HepG2 (cell line): ENCODE results near the gene TUBB2B. TPM values are rescaled to one million over a fixed set of nuclear protein-coding genes. Genes with fewer than 3 reads are reported as not detected.

ENCODE experiments used
- ATAC-seq: fragments of 200-7000 bp; cut with Tn5 transposase; 3 replicates; pipeline ENCODE4 v1.9.1; 2020; ENCODE audit warnings: mild to moderate bottlenecking, moderate library complexity
- BruUV-seq: library from RNA; stranded (reverse); fragments of 400-500 nt; replicated peaks from 2 replicates; lab custom pipeline; 2021; lab: Mats Ljungman, UMichigan
- CTCF ChIA-PET: fragments of 300-600 bp; formaldehyde crosslinking; extraction: SDS; loops from one replicate; lab custom pipeline; 2021; ENCODE audit warnings: low total read pairs, inconsistent platforms, low intra/inter-chr PET ratio; lab: Yijun Ruan, JAX
- POLR2A ChIA-PET: fragments of 350-600 bp; sonication (Branson Sonifier 250); formaldehyde crosslinking; loops from one replicate; lab custom pipeline; 2020; ENCODE audit warnings: antibody characterized with exemption, inconsistent platforms; lab: Yijun Ruan, JAX
- DNase-seq: peaks from one replicate; pipeline ENCODE4 v3.0.0-alpha.2; 2015; ENCODE audit warnings: low spot score
- FAIRE-seq: peaks from 3 replicates; lab custom pipeline; 2011; peaks lifted over from hg19 to GRCh38; lab: Jason Lieb, UNC
- H2AFZ ChIP-seq: one replicate; pipeline ENCODE4 v1.6.1; 2011; ENCODE audit warnings: low read length, inconsistent platforms
- H3K27ac ChIP-seq: fragments of 300-600 bp; 3 replicates; pipeline ENCODE4 v1.8.0; 2011; ENCODE audit warnings: mixed run types, mild to moderate bottlenecking, mixed read lengths, low read length, inconsistent platforms; ENCODE audit not compliant: insufficient read depth; ENCODE audit errors: extremely low read length
- H3K27me3 ChIP-seq, 2 experiments: fragments of 200-600 bp in 1 of 2; 2 replicates in 1 of 2; 3 replicates in 1 of 2; pipeline versions ENCODE4 v1.6.0 to v1.8.0; 2011; ENCODE audit warnings: low read length in 2 of 2, mild to moderate bottlenecking in 2 of 2, moderate library complexity in 2 of 2, inconsistent platforms in 1 of 2; ENCODE audit not compliant: insufficient read depth in 2 of 2, control insufficient read depth in 1 of 2
- H3K36me3 ChIP-seq, 2 experiments: fragments of 200-600 bp in 1 of 2; replicated peaks in 1 of 2; 2 replicates in 1 of 2; 3 replicates in 1 of 2; pipeline versions ENCODE4 v1.5.1 to v1.8.0; 2011; ENCODE audit warnings: low read length in 2 of 2, inconsistent platforms in 1 of 2; ENCODE audit not compliant: insufficient read depth in 2 of 2, control insufficient read depth in 1 of 2
- H3K4me1 ChIP-seq: 2 replicates; pipeline ENCODE4 v1.5.1; 2012; ENCODE audit warnings: low read length, inconsistent platforms; ENCODE audit not compliant: insufficient read depth
- H3K4me2 ChIP-seq: 2 replicates; pipeline ENCODE4 v1.6.0; 2011; ENCODE audit warnings: low read depth, low read length, inconsistent platforms
- H3K4me3 ChIP-seq, 3 experiments: fragments of 200-600 bp in 1 of 3; sonication (generic), shearing (Covaris generic) in 1 of 3; replicated peaks in 1 of 3; 2 replicates each; pipeline ENCODE4 v1.5.1; 2011 to 2016; ENCODE audit warnings: low read length in 3 of 3, inconsistent platforms in 2 of 3, low read depth in 2 of 3, mild to moderate bottlenecking in 2 of 3, control low read depth in 1 of 3, mixed read lengths in 1 of 3; ENCODE audit not compliant: insufficient read depth in 1 of 3
- H3K79me2 ChIP-seq: one replicate; pipeline ENCODE4 v1.6.1; 2011; ENCODE audit warnings: low read length, inconsistent platforms; ENCODE audit not compliant: insufficient read depth
- H3K9ac ChIP-seq: 2 replicates; pipeline ENCODE4 v1.6.0; 2011; ENCODE audit warnings: mild to moderate bottlenecking, low read depth, low read length, inconsistent platforms; ENCODE audit not compliant: insufficient read depth
- H3K9me3 ChIP-seq: 2 replicates; pipeline ENCODE4 v1.5.1; 2012; ENCODE audit warnings: mild to moderate bottlenecking, low read length
- H4K20me1 ChIP-seq: 2 replicates; pipeline ENCODE4 v1.6.0; 2011; ENCODE audit warnings: inconsistent platforms, mild to moderate bottlenecking, low read length, moderate library complexity; ENCODE audit not compliant: insufficient read depth
- DR1 ChIP-seq: sonication (generic); formaldehyde crosslinking; IDR thresholded peaks from 2 replicates; pipeline ENCODE4 v1.8.0; 2021; ENCODE audit warnings: mild to moderate bottlenecking, missing genetic modification reagents, inconsistent platforms
- HHEX ChIP-seq: IDR thresholded peaks from 2 replicates; pipeline ENCODE4 v1.6.1; 2016; ENCODE audit warnings: control low read depth
- ISX ChIP-seq: sonication (generic); formaldehyde crosslinking; conservative IDR thresholded peaks from 2 replicates; pipeline ENCODE4 v1.5.0; 2020; ENCODE audit warnings: missing genetic modification reagents
- MLLT10 ChIP-seq: sonication (generic); formaldehyde crosslinking; IDR thresholded peaks from 2 replicates; pipeline ENCODE4 v1.4.0; 2020; ENCODE audit warnings: missing genetic modification reagents
- MTF1 ChIP-seq: sonication (generic); formaldehyde crosslinking; IDR thresholded peaks from 2 replicates; pipeline ENCODE4 v1.5.0; 2020; ENCODE audit warnings: missing genetic modification reagents
- SRY ChIP-seq: sonication (generic); formaldehyde crosslinking; IDR thresholded peaks from 2 replicates; pipeline ENCODE4 v1.8.0; 2022; ENCODE audit warnings: mild to moderate bottlenecking, missing genetic modification reagents
- TOPORS ChIP-seq: sonication (generic); formaldehyde crosslinking; IDR thresholded peaks from 2 replicates; pipeline ENCODE4 v1.8.0; 2023; ENCODE audit warnings: mild to moderate bottlenecking, missing genetic modification reagents
- ZKSCAN1 ChIP-seq: fragments of 150-350 bp; IDR thresholded peaks from 2 replicates; pipeline ENCODE4 v1.6.1; 2014; ENCODE audit warnings: low read length
- ZNF136 ChIP-seq: sonication (generic); formaldehyde crosslinking; IDR thresholded peaks from 2 replicates; pipeline ENCODE4 v1.8.1; 2022; ENCODE audit warnings: low read depth, mild to moderate bottlenecking, moderate library complexity, missing genetic modification reagents
- ZNF317 ChIP-seq: sonication (generic); formaldehyde crosslinking; IDR thresholded peaks from 2 replicates; pipeline ENCODE4 v1.5.0; 2020; ENCODE audit warnings: mild to moderate bottlenecking, missing genetic modification reagents
- ZNF550 ChIP-seq: sonication (generic); formaldehyde crosslinking; IDR thresholded peaks from 2 replicates; pipeline ENCODE4 v1.4.0; 2020; ENCODE audit warnings: mild to moderate bottlenecking, missing genetic modification reagents, borderline replicate concordance
- WGBS: methylation state at CpG from one replicate; pipeline ENCODE4 v1.1.6; 2017; ENCODE audit warnings: low lambda C conversion rate; 5-methylcytosine and 5-hydroxymethylcytosine counted together
- in situ Hi-C: cut with HindIII; loops from 2 replicates; pipeline ENCODE4 v1.10.0; 2017; ENCODE audit warnings: low pct_unique_long_range_greater_than_20kb; ENCODE audit not compliant: extremely low pct_ligation_motif_present
- intact Hi-C: fragments of 100-400 bp; cut with micrococcal nuclease; formaldehyde crosslinking; loops from one replicate; pipeline ENCODE4 v1.10.0; 2022; ENCODE audit not compliant: unreplicated experiment
- polyA plus RNA-seq, 8 experiments: library from polyadenylated mRNA; depleted of rRNA in 3 of 8; stranded (reverse) in 7 of 8; unstranded in 1 of 8; fragments of >200 nt; fragmentation: Illumina TruSeq in 4 of 8; extraction: Trizol in 4 of 8; gene quantifications; 2 replicates each; pipeline versions ENCODE4 v1.2.1 to v1.2.3, GENCODE V29; 2011 to 2016; ENCODE audit warnings: low read depth in 4 of 8, missing spikeins in 1 of 8, mixed read lengths in 1 of 8; ENCODE audit not compliant: insufficient read depth in 1 of 8
- total RNA-seq, 5 experiments: library from RNA; depleted of rRNA; stranded (reverse); fragments of >200 nt; fragmentation: Illumina TruSeq; extraction: Trizol; gene quantifications; 2 replicates each; pipeline ENCODE4 v1.2.3, GENCODE V29; 2016; ENCODE audit warnings: low read depth in 1 of 5
- TF ChIP-seq, protein P1 (sequence below), 2 experiments: fragments of 450-650 bp in 1 of 2; sonication (generic) in 1 of 2; formaldehyde crosslinking; IDR thresholded peaks; 2 replicates each; pipeline versions ENCODE4 v1.5.0 to v1.8.0; 2020 to 2022; ENCODE audit warnings: mild to moderate bottlenecking in 1 of 2, missing genetic modification reagents in 1 of 2
- TF ChIP-seq, protein P2 (sequence below): sonication (generic); formaldehyde crosslinking; IDR thresholded peaks from 2 replicates; pipeline ENCODE4 v1.4.0; 2020; ENCODE audit warnings: low read depth, mild to moderate bottlenecking, missing genetic modification reagents

TUBB2B gene
- total and polyA plus RNA-seq, 2 of the 13 experiments (the other 11 are each of a cell fraction or from before 2014, with no cell fraction given) = 10.3 to 23.6 TPM

DNA sequence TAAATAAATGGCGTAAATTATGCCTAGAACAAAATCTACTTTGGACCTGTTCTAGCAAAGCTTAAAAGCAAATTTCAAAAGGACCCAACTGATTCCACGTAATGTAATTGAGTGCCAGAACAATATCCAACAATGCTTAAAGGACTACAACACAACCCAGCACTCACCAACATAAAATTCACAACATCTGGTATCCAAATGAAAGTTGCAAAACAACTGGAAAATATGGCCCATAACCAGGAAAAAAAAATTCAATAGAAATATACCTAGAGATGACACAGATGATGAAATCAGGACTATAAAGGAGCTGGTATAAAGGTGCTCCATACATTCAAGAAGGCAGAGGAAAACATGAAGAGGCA is 14.1 kb downstream of the TUBB2B start:
- no TSS peak for BruUV-seq
- Histone ChIP-seq H3K79me2 (no peaks in the 10 kb centered on the region), H3K4me1 (peaks cover 20% of the 10 kb centered on the region), H3K9me3 (no peaks in the 10 kb centered on the region), H3K9ac (no peak overlapping the region), H3K36me3 (no peaks in the 10 kb centered on the region), H2AFZ (no peak overlapping the region), H3K27me3 (peaks cover 14 to 56% of the 10 kb centered on the region in 2 experiments), H3K27ac (no peak overlapping the region), H3K4me3 (no peak overlapping the region), H3K4me2 (no peak overlapping the region), H4K20me1 (no peaks in the 10 kb centered on the region)
- in situ Hi-C loops = no loop called here
- no peak for ATAC-seq
- TF ChIP-seq, protein P1, sequence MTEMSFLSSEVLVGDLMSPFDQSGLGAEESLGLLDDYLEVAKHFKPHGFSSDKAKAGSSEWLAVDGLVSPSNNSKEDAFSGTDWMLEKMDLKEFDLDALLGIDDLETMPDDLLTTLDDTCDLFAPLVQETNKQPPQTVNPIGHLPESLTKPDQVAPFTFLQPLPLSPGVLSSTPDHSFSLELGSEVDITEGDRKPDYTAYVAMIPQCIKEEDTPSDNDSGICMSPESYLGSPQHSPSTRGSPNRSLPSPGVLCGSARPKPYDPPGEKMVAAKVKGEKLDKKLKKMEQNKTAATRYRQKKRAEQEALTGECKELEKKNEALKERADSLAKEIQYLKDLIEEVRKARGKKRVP (CRISPR knock-in tag; IDR thresholded peaks at IDR 0.05) = no peak
- TF ChIP-seq ZNF136 (CRISPR knock-in tag) (no peak), ISX (no peak)
- TF ChIP-seq, protein P2, sequence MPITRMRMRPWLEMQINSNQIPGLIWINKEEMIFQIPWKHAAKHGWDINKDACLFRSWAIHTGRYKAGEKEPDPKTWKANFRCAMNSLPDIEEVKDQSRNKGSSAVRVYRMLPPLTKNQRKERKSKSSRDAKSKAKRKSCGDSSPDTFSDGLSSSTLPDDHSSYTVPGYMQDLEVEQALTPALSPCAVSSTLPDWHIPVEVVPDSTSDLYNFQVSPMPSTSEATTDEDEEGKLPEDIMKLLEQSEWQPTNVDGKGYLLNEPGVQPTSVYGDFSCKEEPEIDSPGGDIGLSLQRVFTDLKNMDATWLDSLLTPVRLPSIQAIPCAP (CRISPR knock-in tag) = no peak
- no peak for FAIRE-seq
- intact Hi-C loops = no loop called here
- POLR2A ChIA-PET = interaction anchor here (0.7 kb wide), 1 partner anchor 18 kb away, joined by 3 read pairs; no protein-coding TSS in a partner anchor
- 67% methylated on average over 2 of the region's 2 CpGs for WGBS
- CTCF ChIA-PET = no interaction called here
- DNase-seq = no peak

DNA sequence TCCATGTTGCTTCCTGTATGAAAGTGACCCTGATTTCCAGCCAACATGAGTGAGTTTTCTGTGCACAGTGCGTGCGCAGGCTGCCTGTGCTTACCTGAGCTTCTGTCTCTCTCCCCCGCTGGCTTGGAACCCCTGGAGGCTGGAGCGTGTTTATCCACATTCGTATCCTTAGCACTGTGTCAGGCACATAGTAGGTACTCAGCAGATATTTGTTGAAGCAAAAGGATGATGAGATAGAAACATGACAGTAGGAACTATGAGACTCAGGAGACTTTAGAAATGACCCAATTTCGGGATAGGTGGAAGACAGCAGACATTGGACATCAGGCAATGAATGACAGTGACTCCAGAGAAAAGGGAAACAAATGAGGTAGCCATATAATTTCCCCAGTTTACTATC is 15.2 kb downstream of the TUBB2B start:
- CTCF ChIA-PET = no interaction called here
- POLR2A ChIA-PET = no interaction called here
- Histone ChIP-seq H3K9ac (no peak overlapping the region), H3K79me2 (no peaks in the 10 kb centered on the region), H3K4me2 (no peak overlapping the region), H3K27ac (no peak overlapping the region), H3K27me3 (peaks cover 9 to 54% of the 10 kb centered on the region in 2 experiments; a peak in 4 of 5 replicates), H3K9me3 (no peaks in the 10 kb centered on the region)
- WGBS = 52% methylated on average over 6 of the region's 6 CpGs
- in situ Hi-C loops = no loop called here
- TF ChIP-seq ZNF550 (CRISPR knock-in tag) (no peak), HHEX (CRISPR knock-in tag) (no peak), SRY (no peak), ZNF317 (CRISPR knock-in tag) (peak; percentile 83; the same call in 1 of the 2 replicates), ZKSCAN1 (0 out of 2 replicates have a peak, but pooled peaks have one; percentile 21), MTF1 (CRISPR knock-in tag) (no peak), DR1 (CRISPR knock-in tag) (no peak), TOPORS (no peak), MLLT10 (CRISPR knock-in tag) (no peak)
- TF ChIP-seq, all 625 proteins: peak for 2
- intact Hi-C loops = no loop called here
- Histone ChIP-seq H4K20me1 (no peaks in the 10 kb centered on the region), H2AFZ (no peak overlapping the region), H3K4me1 (peaks cover 23% of the 10 kb centered on the region), H3K4me3 (no peak overlapping the region), H3K36me3 (no peaks in the 10 kb centered on the region)
- FAIRE-seq = no peak
- BruUV-seq = no TSS peak
- no peak for DNase-seq
- no peak for ATAC-seq
